Tibial nerve (tissue), 4 donors: ENCODE measurements around the gene C12orf75. TPM values are rescaled to one million over a fixed set of nuclear protein-coding genes. Genes with fewer than 3 reads are reported as not detected.

Experiments used
- DNase-seq, 2 donors: peaks; one replicate each; pipeline ENCODE4 v3.0.0-alpha.2; 2019; ENCODE audit warnings: low spot score in 2 of 2
- H3K27ac ChIP-seq, 4 donors: fragments of 200-600 bp; sonication (generic) in 3 of 4; one replicate each; pipeline ENCODE4 v1.5.1; 2017 to 2019; ENCODE audit warnings: mild to moderate bottlenecking in 1 of 4
- H3K27me3 ChIP-seq, 2 donors: fragments of 200-600 bp; sonication (generic) in 1 of 2; one replicate each; pipeline versions ENCODE4 v1.5.1 to v1.6.0; 2017 to 2019
- H3K36me3 ChIP-seq, 3 donors: fragments of 200-600 bp; sonication (generic); one replicate each; pipeline ENCODE4 v1.5.1; 2018 to 2019
- H3K4me1 ChIP-seq, 4 donors: fragments of 200-600 bp; sonication (generic) in 3 of 4; one replicate each; pipeline ENCODE4 v1.5.1; 2017 to 2019
- H3K4me3 ChIP-seq, 4 donors: fragments of 200-600 bp; sonication (generic) in 3 of 4; one replicate each; pipeline ENCODE4 v1.5.1; 2017 to 2019; ENCODE audit warnings: mild to moderate bottlenecking in 1 of 4, moderate library complexity in 1 of 4
- H3K9me3 ChIP-seq, 4 donors: fragments of 200-600 bp; sonication (generic) in 3 of 4; one replicate each; pipeline ENCODE4 v1.5.1; 2017 to 2019
- CTCF ChIP-seq, 5 experiments: fragments of 200-600 bp in 3 of 5; fragments of 450-650 bp in 2 of 5; sonication (generic) in 3 of 5; IDR thresholded peaks; one replicate each; pipeline ENCODE4 v1.5.1; 2016 to 2019; ENCODE audit warnings: antibody characterized with exemption in 5 of 5, mild to moderate bottlenecking in 3 of 5, moderate library complexity in 2 of 5
- EP300 ChIP-seq, 2 donors: sonication (generic); formaldehyde crosslinking; IDR thresholded peaks; one replicate each; pipeline ENCODE4 v1.6.1; 2017; ENCODE audit warnings: antibody characterized with exemption in 2 of 2, mild to moderate bottlenecking in 1 of 2
- POLR2A ChIP-seq, 2 donors: fragments of 450-650 bp; IDR thresholded peaks; one replicate each; pipeline ENCODE4 v1.6.1; 2017; ENCODE audit warnings: antibody characterized with exemption in 2 of 2, mild to moderate bottlenecking in 2 of 2, moderate library complexity in 2 of 2
- WGBS, 2 donors: methylation state at CpG; one replicate each; pipeline ENCODE4 v1.1.5; 2018; 5-methylcytosine and 5-hydroxymethylcytosine counted together
- total RNA-seq, 4 donors: library from RNA; depleted of rRNA; stranded (reverse); fragments of >200 nt; gene quantifications; one replicate each; pipeline ENCODE4 v1.1.0, GENCODE V29; 2016

The C12orf75 gene
- total RNA-seq, 4 donors from 2014 or later = 12.6 to 29.7 (median 18.9) TPM

- H3K36me3 ChIP-seq = no peaks in the 10 kb centered on the region
- H3K9me3 ChIP-seq = no peaks in the 10 kb centered on the region
- H3K4me1 ChIP-seq = peaks cover 0 to 25% (median 0%) of the 10 kb centered on the region in 4 donors
- no peaks in the 10 kb centered on the region for H3K27me3 ChIP-seq
- DNase-seq = no peak
- no peak overlapping the region for H3K27ac ChIP-seq
- TF ChIP-seq EP300 (IDR thresholded peaks at IDR 0.05) (no peak), CTCF (IDR thresholded peaks at IDR 0.05) (no peak), POLR2A (IDR thresholded peaks at IDR 0.05) (no peak)
- H3K4me3 ChIP-seq = no peak overlapping the region
These were observed 25.3 kb downstream of the C12orf75 start for GRCh38 chr12:105355752-105356151.

- DNase-seq = no peak
- H3K36me3 ChIP-seq = no peaks in the 10 kb centered on the region
- H3K4me1 ChIP-seq = peaks cover 0 to 17% (median 0%) of the 10 kb centered on the region in 4 donors
- no peak overlapping the region for H3K27ac ChIP-seq
- TF ChIP-seq CTCF (IDR thresholded peaks at IDR 0.05) = no peak
- no peak for TF ChIP-seq EP300 (IDR thresholded peaks at IDR 0.05)
- TF ChIP-seq POLR2A (IDR thresholded peaks at IDR 0.05) = no peak
- H3K4me3 ChIP-seq = no peak overlapping the region
- no peaks in the 10 kb centered on the region for H3K27me3 ChIP-seq
- 71 to 77% methylated on average over 6 of the region's 6 CpGs for WGBS, 2 donors
- H3K9me3 ChIP-seq = no peaks in the 10 kb centered on the region
These were observed 26.7 kb downstream of the C12orf75 start for GRCh38 chr12:105357162-105357691.

GRCh38 chr12:105358789-105359188, 28.3 kb downstream of the C12orf75 start:
- WGBS, 2 donors = 80 to 90% methylated on average over 7 of the region's 7 CpGs
- no peak overlapping the region for H3K4me3 ChIP-seq
- DNase-seq = no peak
- no peak overlapping the region for H3K27ac ChIP-seq
- H3K9me3 ChIP-seq = no peaks in the 10 kb centered on the region
- peaks cover 0 to 5% (median 0%) of the 10 kb centered on the region in 4 donors for H3K4me1 ChIP-seq
- H3K27me3 ChIP-seq = no peaks in the 10 kb centered on the region
- no peaks in the 10 kb centered on the region for H3K36me3 ChIP-seq
- no peak for TF ChIP-seq POLR2A (IDR thresholded peaks at IDR 0.05)

GRCh38 chr12:105359856-105360255, 29.4 kb downstream of the C12orf75 start:
- no peaks in the 10 kb centered on the region for H3K9me3 ChIP-seq
- H3K4me3 ChIP-seq = no peak overlapping the region
- H3K4me1 ChIP-seq = peaks cover 0 to 5% (median 0%) of the 10 kb centered on the region in 4 donors
- H3K27ac ChIP-seq = no peak overlapping the region
- TF ChIP-seq EP300 (IDR thresholded peaks at IDR 0.05) (no peak), POLR2A (IDR thresholded peaks at IDR 0.05) (no peak), CTCF (IDR thresholded peaks at IDR 0.05) (no peak)
- no peaks in the 10 kb centered on the region for H3K36me3 ChIP-seq
- DNase-seq = no peak
- no peaks in the 10 kb centered on the region for H3K27me3 ChIP-seq
- WGBS, 2 donors = 33 to 45% methylated on average over 1 of the region's 1 CpG

GRCh38 chr12:105363890-105364289, 33.4 kb downstream of the C12orf75 start:
- Histone ChIP-seq H3K27ac (no peak overlapping the region), H3K4me3 (no peak overlapping the region), H3K27me3 (no peaks in the 10 kb centered on the region), H3K36me3 (no peaks in the 10 kb centered on the region), H3K9me3 (no peaks in the 10 kb centered on the region), H3K4me1 (no peaks in the 10 kb centered on the region)
- WGBS, 2 donors = 85 to 90% methylated on average over 3 of the region's 3 CpGs
- TF ChIP-seq CTCF (IDR thresholded peaks at IDR 0.05) = no peak
- no peak for TF ChIP-seq POLR2A (IDR thresholded peaks at IDR 0.05)
- no peak for TF ChIP-seq EP300 (IDR thresholded peaks at IDR 0.05)
- no peak for DNase-seq

- no peak overlapping the region for H3K4me3 ChIP-seq
- H3K9me3 ChIP-seq = no peaks in the 10 kb centered on the region
- 53 to 66% methylated on average over 3 of the region's 3 CpGs for WGBS, 2 donors
- H3K4me1 ChIP-seq = no peaks in the 10 kb centered on the region
- H3K36me3 ChIP-seq = no peaks in the 10 kb centered on the region
- H3K27ac ChIP-seq = no peak overlapping the region
- no peak for TF ChIP-seq CTCF (IDR thresholded peaks at IDR 0.05)
- TF ChIP-seq POLR2A (IDR thresholded peaks at IDR 0.05) = no peak
- TF ChIP-seq EP300 (IDR thresholded peaks at IDR 0.05) = no peak
- no peaks in the 10 kb centered on the region for H3K27me3 ChIP-seq
- no peak for DNase-seq
These were observed 34.7 kb downstream of the C12orf75 start for GRCh38 chr12:105365231-105365630.
